Bronchial epithelial cell (primary cell): ENCODE data around the gene FN3K. TPM values are rescaled to one million over a fixed set of nuclear protein-coding genes. Genes with fewer than 3 reads are reported as not detected.

Experiments
- DNase-seq: peaks from one replicate; pipeline ENCODE4 v3.0.0-alpha.2; 2010; ENCODE audit warnings: low read depth
- FAIRE-seq: peaks from 2 replicates; lab custom pipeline; 2011; peaks lifted over from hg19 to GRCh38; lab: Jason Lieb, UNC
- H3K27me3 ChIP-seq: 2 replicates; pipeline ENCODE4 v1.5.1; 2011; ENCODE audit warnings: low read length; ENCODE audit not compliant: control insufficient read depth, insufficient read depth
- H3K36me3 ChIP-seq: 2 replicates; pipeline ENCODE4 v1.5.1; 2011; ENCODE audit warnings: low read length; ENCODE audit not compliant: control insufficient read depth, insufficient read depth
- H3K4me3 ChIP-seq: 2 replicates; pipeline ENCODE4 v1.5.1; 2011; ENCODE audit warnings: mild to moderate bottlenecking, low read depth, low read length, control low read depth
- CTCF ChIP-seq: IDR thresholded peaks from 2 replicates; pipeline ENCODE4 v1.5.1; 2011; ENCODE audit warnings: mild to moderate bottlenecking, moderate library complexity, low read length, control low read depth, inconsistent platforms; ENCODE audit not compliant: insufficient read depth, severe bottlenecking
- total RNA-seq: library from RNA; depleted of rRNA; stranded (reverse); fragments of >200 nt; gene quantifications from 2 replicates; pipeline ENCODE4 v1.2.1, GENCODE V29; 2014

The FN3K gene
- total RNA-seq, 1 donor from 2014 or later: 3.7 TPM

- DNase-seq (no peak), FAIRE-seq (no peak)
- H3K36me3 ChIP-seq: no peaks in the 10 kb centered on the region
- no peaks in the 10 kb centered on the region for H3K27me3 ChIP-seq
- no peak overlapping the region for H3K4me3 ChIP-seq
- no peak for TF ChIP-seq CTCF
These were observed 29.7 kb upstream of the FN3K start for GRCh38 chr17:82705756-82706155.

GRCh38 chr17:82709024-82709675 lies 26.3 kb upstream of the FN3K start:
- FAIRE-seq: no peak
- DNase-seq: no peak
- H3K27me3 ChIP-seq: no peaks in the 10 kb centered on the region
- no peak for TF ChIP-seq CTCF
- no peaks in the 10 kb centered on the region for H3K36me3 ChIP-seq
- no peak overlapping the region for H3K4me3 ChIP-seq

GRCh38 chr17:82709676-82710498 lies 25.5 kb upstream of the FN3K start:
- no peak for FAIRE-seq
- Histone ChIP-seq H3K27me3 (no peaks in the 10 kb centered on the region), H3K36me3 (no peaks in the 10 kb centered on the region), H3K4me3 (no peak overlapping the region)
- TF ChIP-seq CTCF: no peak
- DNase-seq: no peak

GRCh38 chr17:82710499-82711232 lies 24.7 kb upstream of the FN3K start:
- FAIRE-seq (no peak), DNase-seq (no peak)
- no peak for TF ChIP-seq CTCF
- H3K27me3 ChIP-seq: no peaks in the 10 kb centered on the region
- no peak overlapping the region for H3K4me3 ChIP-seq
- H3K36me3 ChIP-seq: no peaks in the 10 kb centered on the region

GRCh38 chr17:82713071-82713723 lies 22.2 kb upstream of the FN3K start:
- no peak for FAIRE-seq

More at GRCh38 chr17:82713071-82713723, 22.2 kb upstream of the FN3K start:
- Histone ChIP-seq H3K4me3 (no peak overlapping the region), H3K36me3 (no peaks in the 10 kb centered on the region), H3K27me3 (no peaks in the 10 kb centered on the region)
- TF ChIP-seq CTCF: no peak
- no peak for DNase-seq
